ENCODE data around the gene POLR3H. TPM values are rescaled to one million over a fixed set of nuclear protein-coding genes. Genes with fewer than 3 reads are reported as not detected.

The POLR3H gene
- total and polyA plus RNA-seq, 5 donors from 2014 or later, result 12.1 to 21.3 (median 15.2) TPM

GRCh38 chr22:41532908-41533825 is 11.1 kb downstream of the POLR3H start:
- Mint-ChIP-seq H3K27ac (peak overlapping the region in 1 of 3 donors; percentile 25), H3K4me3 (no peak overlapping the region), H3K36me3 (peaks cover 12% of the 10 kb centered on the region), H3K4me1 (peaks cover 0 to 4% (median 1%) of the 10 kb centered on the region in 4 donors), H3K27me3 (no peaks in the 10 kb centered on the region), H3K9me3 (no peaks in the 10 kb centered on the region)
- Histone ChIP-seq H3K27me3 (ENCODE audit: control insufficient read depth, insufficient read depth, low read length) (no peaks in the 10 kb centered on the region), H3K36me3 (ENCODE audit: control insufficient read depth, insufficient read depth, low read length) (peaks cover 22% of the 10 kb centered on the region), H3K27ac (ENCODE audit: insufficient read depth, low read length, poor library complexity, severe bottlenecking) (no peak overlapping the region), H3K4me1 (ENCODE audit: control insufficient read depth, insufficient read depth, low read length, poor library complexity, severe bottlenecking) (no peaks in the 10 kb centered on the region), H3K4me3 (ENCODE audit: low read depth, low read length) (no peak overlapping the region), H3K9me3 (ENCODE audit: control insufficient read depth in 2 of 2, low read length in 2 of 2) (no peaks in the 10 kb centered on the region)
- ATAC-seq (ENCODE audit: low read depth in 2 of 2) (peak; percentile 60 to 61), DNase-seq (peak; percentile 50 to 68 (median 52))

GRCh38 chr22:41531715-41532477 is 12.4 kb downstream of the POLR3H start:
- no peak for ATAC-seq (ENCODE audit: low read depth in 2 of 2)
- no peaks in the 10 kb centered on the region for H3K27me3 ChIP-seq (ENCODE audit: control insufficient read depth, insufficient read depth, low read length)
- H3K27me3 Mint-ChIP-seq, result no peaks in the 10 kb centered on the region
- no peak overlapping the region for H3K4me3 ChIP-seq (ENCODE audit: low read depth, low read length)
- peaks cover 12% of the 10 kb centered on the region for H3K36me3 Mint-ChIP-seq
- no peak overlapping the region for H3K4me3 Mint-ChIP-seq
- H3K36me3 ChIP-seq (ENCODE audit: control insufficient read depth, insufficient read depth, low read length), result peaks cover 34% of the 10 kb centered on the region
- DNase-seq, result no peak
- H3K9me3 Mint-ChIP-seq, result no peaks in the 10 kb centered on the region
- peaks cover 0 to 3% (median 1%) of the 10 kb centered on the region in 4 donors for H3K4me1 Mint-ChIP-seq
- no peaks in the 10 kb centered on the region for H3K4me1 ChIP-seq (ENCODE audit: control insufficient read depth, insufficient read depth, low read length, poor library complexity, severe bottlenecking)
- peak overlapping the region in 2 of 3 donors; percentile 31 to 60 for H3K27ac Mint-ChIP-seq
- H3K27ac ChIP-seq (ENCODE audit: insufficient read depth, low read length, poor library complexity, severe bottlenecking), result no peak overlapping the region
- no peaks in the 10 kb centered on the region for H3K9me3 ChIP-seq (ENCODE audit: control insufficient read depth in 2 of 2, low read length in 2 of 2)

GRCh38 chr22:41530890-41531714 is 13.2 kb downstream of the POLR3H start:
- no peak overlapping the region for H3K4me3 Mint-ChIP-seq
- H3K27me3 Mint-ChIP-seq, result no peaks in the 10 kb centered on the region
- Histone ChIP-seq H3K9me3 (ENCODE audit: control insufficient read depth in 2 of 2, low read length in 2 of 2) (no peaks in the 10 kb centered on the region), H3K36me3 (ENCODE audit: control insufficient read depth, insufficient read depth, low read length) (peaks cover 42% of the 10 kb centered on the region), H3K27ac (ENCODE audit: insufficient read depth, low read length, poor library complexity, severe bottlenecking) (no peak overlapping the region), H3K27me3 (ENCODE audit: control insufficient read depth, insufficient read depth, low read length) (no peaks in the 10 kb centered on the region), H3K4me3 (ENCODE audit: low read depth, low read length) (no peak overlapping the region), H3K4me1 (ENCODE audit: control insufficient read depth, insufficient read depth, low read length, poor library complexity, severe bottlenecking) (no peaks in the 10 kb centered on the region)
- ATAC-seq (ENCODE audit: low read depth in 2 of 2), result no peak
- peak overlapping the region in 2 of 3 donors; percentile 31 to 33 for H3K27ac Mint-ChIP-seq
- DNase-seq, result no peak
- H3K4me1 Mint-ChIP-seq, result peaks cover 0 to 6% (median 1%) of the 10 kb centered on the region in 4 donors
- no peaks in the 10 kb centered on the region for H3K9me3 Mint-ChIP-seq
- peaks cover 12% of the 10 kb centered on the region for H3K36me3 Mint-ChIP-seq

- Histone ChIP-seq H3K9me3 (ENCODE audit: control insufficient read depth in 2 of 2, low read length in 2 of 2) (no peaks in the 10 kb centered on the region), H3K27ac (ENCODE audit: insufficient read depth, low read length, poor library complexity, severe bottlenecking) (no peak overlapping the region), H3K27me3 (ENCODE audit: control insufficient read depth, insufficient read depth, low read length) (no peaks in the 10 kb centered on the region), H3K36me3 (ENCODE audit: control insufficient read depth, insufficient read depth, low read length) (peaks cover 47% of the 10 kb centered on the region), H3K4me1 (ENCODE audit: control insufficient read depth, insufficient read depth, low read length, poor library complexity, severe bottlenecking) (peaks cover 13% of the 10 kb centered on the region), H3K4me3 (ENCODE audit: low read depth, low read length) (no peak overlapping the region)
- H3K9me3 Mint-ChIP-seq, result no peaks in the 10 kb centered on the region
- peaks cover 7% of the 10 kb centered on the region for H3K36me3 Mint-ChIP-seq
- no peak for ATAC-seq (ENCODE audit: low read depth in 2 of 2)
- no peak for DNase-seq
- peak overlapping the region in 1 of 4 donors; percentile 54 for H3K4me3 Mint-ChIP-seq
- peaks cover 0 to 17% (median 4%) of the 10 kb centered on the region in 4 donors for H3K4me1 Mint-ChIP-seq
- no peaks in the 10 kb centered on the region for H3K27me3 Mint-ChIP-seq
- H3K27ac Mint-ChIP-seq, result peak overlapping the region in 1 of 3 donors; percentile 11
These were observed 15.2 kb downstream of the POLR3H start for GRCh38 chr22:41528938-41529561.

- Mint-ChIP-seq H3K27me3 (no peaks in the 10 kb centered on the region), H3K36me3 (peaks cover 7% of the 10 kb centered on the region), H3K9me3 (no peaks in the 10 kb centered on the region), H3K27ac (peak overlapping the region in 2 of 3 donors; percentile 4 to 39), H3K4me1 (peaks cover 0 to 21% (median 4%) of the 10 kb centered on the region in 4 donors), H3K4me3 (no peak overlapping the region)
- ATAC-seq (ENCODE audit: low read depth in 2 of 2), result no peak
- no peak for DNase-seq
- Histone ChIP-seq H3K27ac (ENCODE audit: insufficient read depth, low read length, poor library complexity, severe bottlenecking) (no peak overlapping the region), H3K4me1 (ENCODE audit: control insufficient read depth, insufficient read depth, low read length, poor library complexity, severe bottlenecking) (peaks cover 13% of the 10 kb centered on the region), H3K9me3 (ENCODE audit: control insufficient read depth in 2 of 2, low read length in 2 of 2) (no peaks in the 10 kb centered on the region), H3K27me3 (ENCODE audit: control insufficient read depth, insufficient read depth, low read length) (no peaks in the 10 kb centered on the region), H3K36me3 (ENCODE audit: control insufficient read depth, insufficient read depth, low read length) (peaks cover 47% of the 10 kb centered on the region), H3K4me3 (ENCODE audit: low read depth, low read length) (no peak overlapping the region)
These were observed 16.0 kb downstream of the POLR3H start for GRCh38 chr22:41528132-41528766.

- peak overlapping the region in 1 of 4 donors; percentile 28 for H3K4me3 Mint-ChIP-seq
- H3K4me1 Mint-ChIP-seq, result peaks cover 0 to 25% (median 4%) of the 10 kb centered on the region in 4 donors
- peaks cover 7% of the 10 kb centered on the region for H3K36me3 Mint-ChIP-seq
- peak overlapping the region in 2 of 3 donors; percentile 52 to 80 for H3K27ac Mint-ChIP-seq
- no peaks in the 10 kb centered on the region for H3K9me3 Mint-ChIP-seq
- DNase-seq, result peak; percentile 57 to 63 (median 57)
- peak; percentile 32 to 50 for ATAC-seq (ENCODE audit: low read depth in 2 of 2)
- Histone ChIP-seq H3K27ac (ENCODE audit: insufficient read depth, low read length, poor library complexity, severe bottlenecking) (no peak overlapping the region), H3K4me3 (ENCODE audit: low read depth, low read length) (no peak overlapping the region), H3K4me1 (ENCODE audit: control insufficient read depth, insufficient read depth, low read length, poor library complexity, severe bottlenecking) (peaks cover 13% of the 10 kb centered on the region), H3K36me3 (ENCODE audit: control insufficient read depth, insufficient read depth, low read length) (peaks cover 46% of the 10 kb centered on the region), H3K9me3 (ENCODE audit: control insufficient read depth in 2 of 2, low read length in 2 of 2) (no peaks in the 10 kb centered on the region), H3K27me3 (ENCODE audit: control insufficient read depth, insufficient read depth, low read length) (no peaks in the 10 kb centered on the region)
- no peaks in the 10 kb centered on the region for H3K27me3 Mint-ChIP-seq
These were observed 17.2 kb downstream of the POLR3H start for GRCh38 chr22:41526830-41527799.

Measured in CD4-positive, CD25-positive, alpha-beta regulatory T cell (primary cell).